H9 (cell line): ENCODE measurements around the gene BORCS8. TPM values are rescaled to one million over a fixed set of nuclear protein-coding genes. Genes with fewer than 3 reads are reported as not detected.

Experiments
- DNase-seq: peaks from one replicate; pipeline ENCODE4 v3.0.0-alpha.2; 2017
- H2AFZ ChIP-seq: one replicate; pipeline ENCODE4 v1.6.1; 2013; ENCODE audit warnings: mild to moderate bottlenecking, low read length, control low read depth, moderate library complexity
- H2AK5ac ChIP-seq: 2 replicates; pipeline ENCODE4 v1.6.1; 2013; ENCODE audit warnings: low read length, control low read depth, mixed read lengths; ENCODE audit not compliant: insufficient read length
- H2BK120ac ChIP-seq: one replicate; pipeline ENCODE4 v1.6.1; 2013; ENCODE audit warnings: low read depth, mild to moderate bottlenecking, low read length, control low read depth, inconsistent platforms; ENCODE audit not compliant: poor library complexity, severe bottlenecking
- H2BK12ac ChIP-seq: 2 replicates; pipeline ENCODE4 v1.6.1; 2013; ENCODE audit warnings: low read length, control low read depth, mixed read lengths, low read depth; ENCODE audit not compliant: insufficient read length
- H2BK15ac ChIP-seq: 2 replicates; pipeline ENCODE4 v1.6.1; 2013; ENCODE audit warnings: low read depth, low read length, control low read depth
- H2BK20ac ChIP-seq: one replicate; pipeline ENCODE4 v1.6.1; 2013; ENCODE audit warnings: low read depth, mild to moderate bottlenecking, low read length, control low read depth, inconsistent platforms; ENCODE audit not compliant: poor library complexity, severe bottlenecking
- H2BK5ac ChIP-seq: 2 replicates; pipeline ENCODE4 v1.6.1; 2013; ENCODE audit warnings: low read length, control low read depth, mixed read lengths; ENCODE audit not compliant: insufficient read length
- H3K14ac ChIP-seq: 2 replicates; pipeline ENCODE4 v1.6.1; 2013; ENCODE audit warnings: low read length, control low read depth; ENCODE audit not compliant: insufficient read depth
- H3K18ac ChIP-seq: 2 replicates; pipeline ENCODE4 v1.6.1; 2013; ENCODE audit warnings: low read depth, mild to moderate bottlenecking, mixed read lengths, low read length, control low read depth; ENCODE audit not compliant: insufficient read length
- H3K23ac ChIP-seq: 2 replicates; pipeline ENCODE4 v1.6.1; 2013; ENCODE audit warnings: low read length, control low read depth, mixed read lengths, low read depth; ENCODE audit not compliant: insufficient read length
- H3K23me2 ChIP-seq: 2 replicates; pipeline ENCODE4 v1.6.1; 2013; ENCODE audit warnings: low read depth, mild to moderate bottlenecking, mixed read lengths, low read length, control low read depth; ENCODE audit not compliant: insufficient read length, poor library complexity, severe bottlenecking
- H3K27ac ChIP-seq: 2 replicates; pipeline ENCODE4 v1.5.1; 2013; ENCODE audit warnings: low read length, control low read depth, mixed read lengths, low read depth; ENCODE audit not compliant: insufficient read length
- H3K27me3 ChIP-seq: 2 replicates; pipeline ENCODE4 v1.6.1; 2013; ENCODE audit warnings: low read length, control low read depth, inconsistent platforms; ENCODE audit not compliant: insufficient read depth
- H3K4ac ChIP-seq: 2 replicates; pipeline ENCODE4 v1.6.1; 2013; ENCODE audit warnings: low read depth, mild to moderate bottlenecking, control low read depth, inconsistent platforms, low read length, moderate library complexity
- H3K4me1 ChIP-seq: 2 replicates; pipeline ENCODE4 v1.6.1; 2013; ENCODE audit warnings: low read length, control low read depth, inconsistent platforms; ENCODE audit not compliant: insufficient read depth
- H3K4me2 ChIP-seq: 2 replicates; pipeline ENCODE4 v1.6.1; 2013; ENCODE audit warnings: low read length, control low read depth, mixed read lengths; ENCODE audit not compliant: insufficient read length, insufficient read depth
- H3K56ac ChIP-seq: 2 replicates; pipeline ENCODE4 v1.6.1; 2013; ENCODE audit warnings: low read depth, mild to moderate bottlenecking, mixed read lengths, low read length, control low read depth; ENCODE audit not compliant: insufficient read length
- H3K79me1 ChIP-seq: 2 replicates; pipeline ENCODE4 v1.6.1; 2013; ENCODE audit warnings: low read depth, mild to moderate bottlenecking, moderate library complexity, low read length, control low read depth, inconsistent platforms; ENCODE audit not compliant: insufficient read depth, poor library complexity, severe bottlenecking
- H3K79me2 ChIP-seq: 2 replicates; pipeline ENCODE4 v1.6.1; 2013; ENCODE audit warnings: low read length, control low read depth, inconsistent platforms; ENCODE audit not compliant: insufficient read depth
- H3K9ac ChIP-seq: 2 replicates; pipeline ENCODE4 v1.6.1; 2013; ENCODE audit warnings: low read length, control low read depth, mixed read lengths; ENCODE audit not compliant: insufficient read length; ENCODE audit errors: extremely low read depth
- H3K9me3 ChIP-seq: one replicate; pipeline ENCODE4 v1.6.1; 2013; ENCODE audit warnings: low read depth, low read length, inconsistent platforms; ENCODE audit not compliant: control insufficient read depth
- H3T11ph ChIP-seq: one replicate; pipeline ENCODE4 v1.6.1; 2013; ENCODE audit warnings: mild to moderate bottlenecking, low read length, control low read depth, inconsistent platforms
- H4K20me1 ChIP-seq: one replicate; pipeline ENCODE4 v1.6.1; 2013; ENCODE audit not compliant: control insufficient read depth, insufficient read length, insufficient read depth
- H4K5ac ChIP-seq: 2 replicates; pipeline ENCODE4 v1.6.1; 2013; ENCODE audit warnings: low read depth, mild to moderate bottlenecking, mixed read lengths, low read length, control low read depth; ENCODE audit not compliant: insufficient read length
- H4K8ac ChIP-seq: replicated peaks from 2 replicates; pipeline ENCODE4 v1.6.1; 2013; ENCODE audit warnings: low read length, control low read depth, mixed read lengths, low read depth; ENCODE audit not compliant: insufficient read length
- H4K91ac ChIP-seq: 2 replicates; pipeline ENCODE4 v1.6.1; 2013; ENCODE audit warnings: low read depth, mild to moderate bottlenecking, moderate library complexity, mixed read lengths, low read length, control low read depth; ENCODE audit not compliant: insufficient read length
- H3K27ac Mint-ChIP-seq, 3 experiments: 2 replicates in 2 of 3; 3 replicates in 1 of 3; pipeline ENCODE4 v1.8.0; 2020 to 2021; ENCODE audit warnings: mixed read lengths in 3 of 3, mild to moderate bottlenecking in 1 of 3, moderate library complexity in 1 of 3
- H3K27me3 Mint-ChIP-seq: 2 replicates; pipeline ENCODE4 v1.8.0; 2021; ENCODE audit warnings: low read depth, mild to moderate bottlenecking, moderate library complexity, mixed read lengths
- H3K36me3 Mint-ChIP-seq, 3 experiments: 2 replicates in 2 of 3; 3 replicates in 1 of 3; pipeline ENCODE4 v1.8.0; 2020 to 2021; ENCODE audit warnings: low read depth in 3 of 3, mixed read lengths in 3 of 3; ENCODE audit not compliant: insufficient read depth in 1 of 3
- H3K4me1 Mint-ChIP-seq, 2 experiments: 2 replicates each; pipeline ENCODE4 v1.8.0; 2020; ENCODE audit warnings: mixed read lengths in 2 of 2
- H3K4me3 Mint-ChIP-seq, 2 experiments: 2 replicates in 1 of 2; 3 replicates in 1 of 2; pipeline ENCODE4 v1.8.0; 2020 to 2021; ENCODE audit warnings: mild to moderate bottlenecking in 2 of 2, mixed read lengths in 2 of 2, moderate library complexity in 1 of 2
- H3K9me3 Mint-ChIP-seq, 2 experiments: 2 replicates in 1 of 2; 3 replicates in 1 of 2; pipeline ENCODE4 v1.8.0; 2020; ENCODE audit warnings: mild to moderate bottlenecking in 2 of 2, mixed read lengths in 2 of 2, moderate library complexity in 1 of 2
- WGBS: extraction: QIAGEN DNeasy Blood & Tissue Kit; methylation state at CpG from one replicate; pipeline ENCODE4 v1.1.7; 2013; ENCODE audit warnings: missing lambda C conversion rate, low lambda C conversion rate, mixed read lengths; ENCODE audit not compliant: insufficient read length; ENCODE audit errors: extremely low coverage; 5-methylcytosine and 5-hydroxymethylcytosine counted together
- total RNA-seq: library from RNA; stranded (reverse); gene quantifications from 2 replicates; pipeline ENCODE4 v1.2.1, GENCODE V29; 2021
- TF ChIP-seq, protein P1 (sequence below): fragments of 200-600 bp; sonication (generic); conservative IDR thresholded peaks from 3 replicates; pipeline ENCODE4 v1.8.0; 2021; ENCODE audit warnings: antibody characterized with exemption, mild to moderate bottlenecking

BORCS8 gene
- total RNA-seq, 1 experiment from 2014 or later, result 20.4 TPM

DNA sequence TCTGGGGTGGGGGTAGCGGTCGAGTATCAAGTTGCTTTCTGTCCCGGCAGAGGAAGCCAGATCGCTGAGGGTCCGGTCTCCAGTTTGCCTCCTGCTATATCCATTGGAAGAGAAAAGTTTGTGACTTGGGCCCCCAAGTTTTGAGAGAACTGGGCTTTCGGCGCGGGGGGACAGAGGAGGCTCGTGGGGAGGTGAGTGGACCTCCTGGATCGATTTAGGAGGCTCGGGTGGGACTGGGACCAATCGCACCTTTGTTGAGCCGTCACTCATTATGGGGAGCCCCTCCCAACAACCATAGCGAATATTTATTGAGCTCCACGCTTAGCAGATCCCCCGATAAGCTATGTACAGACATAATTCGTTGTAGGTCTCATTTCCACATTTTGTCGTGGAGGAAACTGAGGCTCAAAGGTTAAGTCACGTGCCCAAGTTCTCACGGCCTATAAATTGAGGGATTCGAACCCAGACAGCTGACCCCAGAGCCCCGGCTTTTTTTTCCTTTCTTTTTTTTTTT, 1.0 kb upstream of the BORCS8 start:
- no peak overlapping the region for H3K27ac ChIP-seq
- H3K27me3 ChIP-seq, result no peaks in the 10 kb centered on the region
- no peaks in the 10 kb centered on the region for H3K4me1 ChIP-seq
- H3K23me2 ChIP-seq, result peaks cover 3% of the 10 kb centered on the region
- no peak overlapping the region for H4K91ac ChIP-seq
- H3T11ph ChIP-seq, result no peak overlapping the region
- no peak overlapping the region for H2BK20ac ChIP-seq
- DNase-seq, result no peak
- no peak overlapping the region for H2AK5ac ChIP-seq
- no peak overlapping the region for H3K56ac ChIP-seq
- peaks cover 4% of the 10 kb centered on the region for H3K79me1 ChIP-seq
- H3K4me1 Mint-ChIP-seq, result peaks cover 0 to 16% of the 10 kb centered on the region in 2 experiments; a peak in 2 of 4 replicates
- H2AFZ ChIP-seq, result peak overlapping the region; percentile 17
- no peaks in the 10 kb centered on the region for H3K9me3 Mint-ChIP-seq
- no peaks in the 10 kb centered on the region for H4K20me1 ChIP-seq
- no peak overlapping the region for H2BK15ac ChIP-seq
- H4K5ac ChIP-seq, result no peak overlapping the region
- WGBS, result no CpG with 5 or more reads among the region's 22 CpGs
- no peak overlapping the region for H2BK12ac ChIP-seq
- no peak overlapping the region for H3K18ac ChIP-seq
- TF ChIP-seq, protein P1, sequence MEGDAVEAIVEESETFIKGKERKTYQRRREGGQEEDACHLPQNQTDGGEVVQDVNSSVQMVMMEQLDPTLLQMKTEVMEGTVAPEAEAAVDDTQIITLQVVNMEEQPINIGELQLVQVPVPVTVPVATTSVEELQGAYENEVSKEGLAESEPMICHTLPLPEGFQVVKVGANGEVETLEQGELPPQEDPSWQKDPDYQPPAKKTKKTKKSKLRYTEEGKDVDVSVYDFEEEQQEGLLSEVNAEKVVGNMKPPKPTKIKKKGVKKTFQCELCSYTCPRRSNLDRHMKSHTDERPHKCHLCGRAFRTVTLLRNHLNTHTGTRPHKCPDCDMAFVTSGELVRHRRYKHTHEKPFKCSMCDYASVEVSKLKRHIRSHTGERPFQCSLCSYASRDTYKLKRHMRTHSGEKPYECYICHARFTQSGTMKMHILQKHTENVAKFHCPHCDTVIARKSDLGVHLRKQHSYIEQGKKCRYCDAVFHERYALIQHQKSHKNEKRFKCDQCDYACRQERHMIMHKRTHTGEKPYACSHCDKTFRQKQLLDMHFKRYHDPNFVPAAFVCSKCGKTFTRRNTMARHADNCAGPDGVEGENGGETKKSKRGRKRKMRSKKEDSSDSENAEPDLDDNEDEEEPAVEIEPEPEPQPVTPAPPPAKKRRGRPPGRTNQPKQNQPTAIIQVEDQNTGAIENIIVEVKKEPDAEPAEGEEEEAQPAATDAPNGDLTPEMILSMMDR, result no peak
- H2BK5ac ChIP-seq, result no peak overlapping the region
- no peak overlapping the region for H2BK120ac ChIP-seq
- no peak overlapping the region for H3K14ac ChIP-seq
- no peaks in the 10 kb centered on the region for H3K9me3 ChIP-seq
- no peak overlapping the region for H3K23ac ChIP-seq
- peak overlapping the region; percentile 79 for H3K4me2 ChIP-seq
- no peak overlapping the region for H3K4ac ChIP-seq
- H3K27me3 Mint-ChIP-seq, result no peaks in the 10 kb centered on the region
- peak overlapping the region; percentile 92 to 97 (median 93) for H3K27ac Mint-ChIP-seq
- H3K4me3 Mint-ChIP-seq, result peak overlapping the region; percentile 96 to 97
- H4K8ac ChIP-seq, result no peak overlapping the region
- H3K9ac ChIP-seq, result peak overlapping the region; percentile 53
- no peaks in the 10 kb centered on the region; the same call in 1 of the 2 replicates for H3K79me2 ChIP-seq
- H3K36me3 Mint-ChIP-seq, result peaks cover 3 to 26% (median 16%) of the 10 kb centered on the region in 3 experiments; a peak in 6 of 7 replicates
